Neural crest cell (in vitro differentiated cells): Measurements from ENCODE around the gene CBLB. TPM values are rescaled to one million over a fixed set of nuclear protein-coding genes. Genes with fewer than 3 reads are reported as not detected.

ENCODE experiments used
- DNase-seq: peaks from one replicate; pipeline ENCODE4 v3.0.0; 2021; ENCODE audit warnings: low read depth, mixed read lengths, low spot score
- H3K27ac Mint-ChIP-seq: one replicate; pipeline ENCODE4 v1.8.0; 2021; ENCODE audit warnings: mild to moderate bottlenecking, mixed read lengths; ENCODE audit not compliant: unreplicated experiment
- H3K27me3 Mint-ChIP-seq: 2 replicates; pipeline ENCODE4 v1.8.0; 2021; ENCODE audit warnings: low read depth, mild to moderate bottlenecking, mixed read lengths
- H3K36me3 Mint-ChIP-seq: 2 replicates; pipeline ENCODE4 v1.8.0; 2021; ENCODE audit warnings: low read depth, mild to moderate bottlenecking, mixed read lengths
- H3K4me1 Mint-ChIP-seq: 2 replicates; pipeline ENCODE4 v1.8.0; 2021; ENCODE audit warnings: mixed read lengths
- H3K4me3 Mint-ChIP-seq: one replicate; pipeline ENCODE4 v1.8.0; 2021; ENCODE audit warnings: mild to moderate bottlenecking, mixed read lengths
- H3K9me3 Mint-ChIP-seq: 2 replicates; pipeline ENCODE4 v1.8.0; 2021; ENCODE audit warnings: mixed read lengths
- CTCF ChIP-seq: fragments of 200-600 bp; sonication (generic); conservative IDR thresholded peaks from 2 replicates; pipeline ENCODE4 v1.5.0; 2021; ENCODE audit warnings: antibody characterized with exemption, mild to moderate bottlenecking
- total RNA-seq: library from RNA; stranded (reverse); gene quantifications from 2 replicates; pipeline ENCODE4 v1.2.1, GENCODE V29; 2021

CBLB gene
- total RNA-seq, 1 donor from 2014 or later = 32.3 TPM

GRCh38 chr3:105678017-105678416 is 190.8 kb downstream of the CBLB start:
- H3K27ac Mint-ChIP-seq = no peak overlapping the region
- H3K9me3 Mint-ChIP-seq = no peaks in the 10 kb centered on the region
- TF ChIP-seq CTCF = no peak
- peaks cover 17% of the 10 kb centered on the region for H3K36me3 Mint-ChIP-seq
- no peak overlapping the region for H3K4me3 Mint-ChIP-seq
- H3K27me3 Mint-ChIP-seq = no peaks in the 10 kb centered on the region
- no peaks in the 10 kb centered on the region for H3K4me1 Mint-ChIP-seq
- DNase-seq = no peak

GRCh38 chr3:105676621-105677300 is 192.1 kb downstream of the CBLB start:
- Mint-ChIP-seq H3K4me1 (no peaks in the 10 kb centered on the region), H3K4me3 (no peak overlapping the region), H3K27me3 (no peaks in the 10 kb centered on the region), H3K9me3 (no peaks in the 10 kb centered on the region), H3K36me3 (peaks cover 16% of the 10 kb centered on the region), H3K27ac (no peak overlapping the region)
- TF ChIP-seq CTCF = no peak
- no peak for DNase-seq

- no peak overlapping the region for H3K27ac Mint-ChIP-seq
- no peaks in the 10 kb centered on the region for H3K9me3 Mint-ChIP-seq
- peaks cover 12% of the 10 kb centered on the region for H3K36me3 Mint-ChIP-seq
- no peaks in the 10 kb centered on the region for H3K27me3 Mint-ChIP-seq
- no peak overlapping the region for H3K4me3 Mint-ChIP-seq
- H3K4me1 Mint-ChIP-seq = no peaks in the 10 kb centered on the region
- no peak for DNase-seq
- TF ChIP-seq CTCF = no peak
These were observed 194.3 kb downstream of the CBLB start for GRCh38 chr3:105674437-105675065.

- no peaks in the 10 kb centered on the region for H3K9me3 Mint-ChIP-seq
- no peak for TF ChIP-seq CTCF
- no peak for DNase-seq
- H3K36me3 Mint-ChIP-seq = peaks cover 12% of the 10 kb centered on the region
- H3K27me3 Mint-ChIP-seq = no peaks in the 10 kb centered on the region
- no peak overlapping the region for H3K4me3 Mint-ChIP-seq
- H3K27ac Mint-ChIP-seq = no peak overlapping the region
- no peaks in the 10 kb centered on the region for H3K4me1 Mint-ChIP-seq
These were observed 195.8 kb downstream of the CBLB start for GRCh38 chr3:105672996-105673395.

GRCh38 chr3:105662306-105662705 is 206.5 kb downstream of the CBLB start:
- Mint-ChIP-seq H3K9me3 (peaks cover 3% of the 10 kb centered on the region), H3K27ac (no peak overlapping the region), H3K4me3 (no peak overlapping the region), H3K27me3 (no peaks in the 10 kb centered on the region), H3K4me1 (no peaks in the 10 kb centered on the region), H3K36me3 (peaks cover 12% of the 10 kb centered on the region)
- TF ChIP-seq CTCF = no peak
- no peak for DNase-seq
